RWPE1 (cell line): ENCODE data around the gene APMAP.

Experiments used
- CTCF ChIA-PET: fragments of 350-600 bp; sonication (Branson Sonifier 250); formaldehyde crosslinking; extraction: SDS; loops from one replicate; lab custom pipeline; 2021; lab: Yijun Ruan, JAX
- POLR2A ChIA-PET: fragments of 400-600 bp; formaldehyde crosslinking; extraction: SDS; loops from one replicate; lab custom pipeline; 2020; ENCODE audit warnings: antibody characterized with exemption; ENCODE audit not compliant: low non-redundant PET; lab: Yijun Ruan, JAX
- DNase-seq: peaks from one replicate; pipeline ENCODE4 v3.0.0; 2012; ENCODE audit warnings: low spot score
- H3K27ac ChIP-seq: fragments of 450-650 bp; 2 replicates; pipeline ENCODE4 v1.5.1; 2017
- CTCF ChIP-seq: fragments of 450-650 bp; conservative IDR thresholded peaks from 2 replicates; pipeline ENCODE4 v1.5.1; 2017; ENCODE audit warnings: low read depth, mild to moderate bottlenecking

The APMAP gene

GRCh38 chr20:24918579-24919566 lies 73.7 kb downstream of the APMAP start:
- no peak for DNase-seq
- TF ChIP-seq CTCF, result peak; percentile 62
- no peak overlapping the region for H3K27ac ChIP-seq
- POLR2A ChIA-PET, result no interaction called here
- CTCF ChIA-PET, result interaction anchor here (0.6 to 2.0 kb wide), 14 partner anchors 12 to 980 kb away, joined by 3 to 11 read pairs (median 4); no protein-coding TSS in a partner anchor

- ChIA-PET POLR2A (no interaction called here), CTCF (interaction anchor here (0.6 to 2.0 kb wide), 13 partner anchors 13 to 1260 kb away, joined by 3 to 11 read pairs (median 4); no protein-coding TSS in a partner anchor)
- H3K27ac ChIP-seq, result no peak overlapping the region
- TF ChIP-seq CTCF, result peak; percentile 91
- DNase-seq, result peak; percentile 70
Measured at GRCh38 chr20:24917797-24918578, 74.6 kb downstream of the APMAP start.

GRCh38 chr20:24917056-24917455 lies 75.5 kb downstream of the APMAP start:
- POLR2A ChIA-PET, result no interaction called here
- CTCF ChIA-PET, result interaction anchor here (2.0 kb wide), 1 partner anchor 14 kb away, joined by 11 read pairs; no protein-coding TSS in a partner anchor
- DNase-seq, result no peak
- TF ChIP-seq CTCF, result no peak
- H3K27ac ChIP-seq, result no peak overlapping the region

GRCh38 chr20:24916412-24916811 lies 76.1 kb downstream of the APMAP start:
- POLR2A ChIA-PET, result no interaction called here
- CTCF ChIA-PET, result interaction anchor here (0.7 kb wide), 2 partner anchors 979 to 1027 kb away, joined by 3 to 5 read pairs; no protein-coding TSS in a partner anchor
- no peak for DNase-seq
- H3K27ac ChIP-seq, result no peak overlapping the region
- no peak for TF ChIP-seq CTCF

- no peak overlapping the region for H3K27ac ChIP-seq
- ChIA-PET CTCF (interaction anchor here (0.7 kb wide), 2 partner anchors 978 to 1027 kb away, joined by 3 to 5 read pairs; no protein-coding TSS in a partner anchor), POLR2A (no interaction called here)
- no peak for DNase-seq
- no peak for TF ChIP-seq CTCF
Measured at GRCh38 chr20:24915892-24916291, 76.7 kb downstream of the APMAP start.

- CTCF ChIA-PET, result interaction anchor here (0.6 to 0.7 kb wide), 2 partner anchors 470 to 1026 kb away, joined by 4 to 5 read pairs; no protein-coding TSS in a partner anchor
- POLR2A ChIA-PET, result no interaction called here
- H3K27ac ChIP-seq, result no peak overlapping the region
- TF ChIP-seq CTCF, result no peak
- DNase-seq, result no peak
Measured at GRCh38 chr20:24915440-24915839, 77.1 kb downstream of the APMAP start.
